GM19395 (cell line): ENCODE data around the gene FAM181A.

Experiments
- ATAC-seq: cut with Tn5 transposase; IDR thresholded peaks from one replicate; pipeline ENCODE4 v1.9.1; 2021; ENCODE audit warnings: mild to moderate bottlenecking, moderate library complexity; ENCODE audit not compliant: unreplicated experiment

Gene FAM181A

DNA sequence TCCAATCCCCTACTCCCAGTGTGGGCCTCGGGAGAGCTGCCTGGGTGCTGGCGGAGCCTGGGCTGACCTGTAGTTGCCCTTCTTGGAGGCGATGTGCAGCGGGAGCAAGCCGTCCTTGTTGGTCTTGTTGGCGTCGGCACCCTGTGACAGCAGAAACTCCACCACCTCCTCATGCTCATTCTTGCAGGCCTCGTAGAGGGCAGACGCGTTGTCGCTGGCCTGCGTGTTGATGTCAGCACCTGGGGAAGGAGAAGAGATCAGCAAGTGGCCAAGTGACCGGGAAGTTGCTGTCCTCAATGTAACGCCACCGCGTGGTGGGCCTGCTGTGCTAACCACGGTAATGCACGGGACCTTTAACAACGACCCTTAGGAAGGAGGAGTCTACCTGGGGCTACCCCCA is 20.1 kb downstream of the FAM181A start:
- ATAC-seq: no peak

DNA sequence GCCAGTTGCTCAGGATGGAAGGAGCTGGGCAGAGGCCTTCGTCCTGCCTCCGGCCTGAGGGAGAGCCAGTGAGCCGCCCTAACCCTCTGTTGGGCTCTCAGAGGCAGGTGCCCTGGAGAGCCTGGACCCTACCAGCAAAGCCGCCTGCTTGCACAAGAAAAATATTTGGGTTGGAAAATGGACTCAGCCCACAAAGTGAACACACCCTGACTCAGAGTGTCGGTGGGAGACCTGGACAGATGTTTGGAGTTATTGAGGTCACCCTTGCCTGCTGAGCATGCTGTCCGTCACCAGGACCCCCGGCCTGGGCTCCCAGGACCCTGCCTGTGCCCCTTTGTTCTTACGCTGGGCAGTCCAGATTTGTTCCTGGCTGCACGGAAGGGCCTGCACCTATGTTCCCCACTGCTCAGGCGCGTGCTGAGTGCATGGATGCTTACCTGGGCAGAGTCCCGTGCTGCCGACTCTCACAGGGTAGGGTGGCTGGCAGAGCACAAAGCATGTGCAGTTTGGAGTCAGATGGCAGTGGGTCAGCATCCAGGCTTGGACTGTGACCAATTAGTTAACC is 22.4 kb downstream of the FAM181A start:
- ATAC-seq: no peak

DNA sequence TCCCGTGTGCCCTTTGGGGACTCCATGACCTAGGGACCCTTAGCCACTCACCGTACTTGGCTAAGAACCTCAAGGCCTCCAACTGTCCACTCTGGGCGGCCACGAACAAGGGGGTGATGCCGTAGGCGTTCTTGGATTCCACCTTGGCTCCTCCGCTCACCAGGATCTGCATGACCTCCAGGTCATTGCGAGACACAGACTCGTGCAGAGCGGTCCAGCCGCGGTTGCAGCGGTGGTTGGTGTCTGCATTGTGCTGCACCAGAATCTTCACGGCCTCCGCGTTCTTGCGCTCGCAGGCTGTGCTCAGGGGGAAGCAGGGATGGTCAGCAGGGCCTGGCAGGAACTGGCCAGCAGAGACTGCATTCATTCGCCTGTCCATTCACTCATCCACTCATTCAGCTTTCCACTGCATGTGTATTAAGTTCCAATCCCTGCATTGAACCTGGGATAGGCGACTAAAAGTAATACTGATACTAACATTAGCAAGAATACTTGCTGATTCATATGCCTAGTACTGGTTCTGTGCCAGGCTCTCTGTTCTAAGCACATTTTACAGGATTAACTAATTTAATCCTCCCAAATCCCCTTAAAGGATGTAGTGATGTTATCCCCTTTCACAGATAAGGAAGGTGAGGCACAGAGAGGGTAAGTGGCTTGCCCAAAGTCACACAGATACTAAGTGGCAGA is 23.9 kb downstream of the FAM181A start:
- ATAC-seq: no peak

DNA sequence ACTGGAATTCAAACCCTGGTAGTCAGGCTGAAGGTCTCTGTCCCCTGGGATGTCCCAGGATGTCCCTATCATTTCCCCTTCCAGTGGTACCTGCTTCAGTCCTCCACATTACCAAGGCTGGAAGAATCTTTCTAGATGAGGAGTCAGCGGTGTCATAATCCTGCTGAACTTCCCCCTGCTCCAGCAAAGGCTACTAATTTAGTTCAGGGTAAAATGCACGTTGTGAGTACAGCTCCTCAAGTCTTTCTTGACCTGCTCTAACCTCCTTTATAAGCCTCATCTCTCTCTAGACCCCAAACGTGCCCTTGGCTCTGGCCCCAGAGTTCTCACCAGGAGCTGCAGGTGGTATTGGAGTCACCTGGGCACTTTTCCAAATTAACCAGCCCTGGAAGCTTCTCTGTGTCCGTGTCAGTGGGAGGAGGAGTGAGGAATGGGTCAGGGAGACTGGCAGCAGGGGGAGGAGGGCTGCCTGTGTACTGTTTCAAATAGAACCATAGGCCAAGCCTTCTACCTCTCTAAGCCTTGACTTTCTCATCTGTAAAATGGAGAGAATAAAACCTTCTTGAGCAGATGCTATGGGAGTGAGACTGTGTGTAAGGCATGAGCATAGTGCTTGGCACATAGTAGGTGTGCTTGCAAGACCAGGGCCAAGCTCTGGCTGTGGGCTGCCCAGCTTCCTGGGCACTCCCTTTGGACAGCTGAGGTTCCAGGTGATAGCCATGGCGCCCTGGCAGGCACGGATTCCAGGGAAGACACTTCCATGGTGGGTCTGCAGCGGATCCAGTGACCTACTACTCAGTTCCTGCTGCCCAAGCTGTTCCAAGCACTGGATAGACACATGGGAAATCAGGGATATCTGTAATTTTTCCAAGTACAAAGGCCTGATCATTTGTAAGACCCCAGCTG is 24.7 kb downstream of the FAM181A start:
- ATAC-seq: no peak

DNA sequence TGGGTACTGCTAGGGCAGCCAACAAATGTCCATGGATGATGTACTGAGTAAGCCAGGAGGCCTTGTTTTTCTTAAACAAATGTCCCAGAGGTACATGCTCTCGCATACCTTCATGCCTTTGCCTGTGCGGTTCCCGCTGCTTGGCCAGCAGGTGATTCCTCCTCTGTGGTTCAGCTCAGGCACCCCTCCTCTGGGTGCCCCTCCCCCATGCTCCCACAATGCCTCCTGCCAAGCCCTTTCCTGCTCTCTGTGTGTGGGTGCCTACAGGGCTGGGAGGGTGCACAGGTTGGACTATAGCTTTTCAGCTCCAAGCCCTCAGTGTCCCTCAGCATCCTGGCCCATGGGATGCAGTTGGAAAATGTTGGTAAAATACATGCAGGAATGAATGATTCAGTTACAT is 25.7 kb downstream of the FAM181A start:
- no peak for ATAC-seq

DNA sequence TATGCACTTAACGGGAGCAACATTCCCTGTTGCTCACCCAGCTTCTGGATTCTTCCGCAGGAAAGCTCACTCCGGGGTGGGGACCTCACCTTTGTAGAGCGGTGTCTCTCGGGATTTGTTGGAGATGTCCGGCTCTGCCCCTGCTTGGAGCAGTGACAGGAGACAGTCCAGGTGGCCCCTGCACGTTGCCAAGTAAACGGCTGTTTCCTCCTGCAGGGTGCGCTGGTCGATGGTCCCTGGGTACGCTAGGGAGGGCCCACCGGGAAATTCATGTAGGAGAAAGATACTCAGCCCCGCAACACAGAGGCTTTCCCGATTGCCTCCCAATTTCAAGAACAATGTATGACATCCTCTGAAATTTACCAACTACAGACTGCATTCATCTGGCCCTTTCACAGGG is 26.1 kb downstream of the FAM181A start:
- no peak for ATAC-seq

DNA sequence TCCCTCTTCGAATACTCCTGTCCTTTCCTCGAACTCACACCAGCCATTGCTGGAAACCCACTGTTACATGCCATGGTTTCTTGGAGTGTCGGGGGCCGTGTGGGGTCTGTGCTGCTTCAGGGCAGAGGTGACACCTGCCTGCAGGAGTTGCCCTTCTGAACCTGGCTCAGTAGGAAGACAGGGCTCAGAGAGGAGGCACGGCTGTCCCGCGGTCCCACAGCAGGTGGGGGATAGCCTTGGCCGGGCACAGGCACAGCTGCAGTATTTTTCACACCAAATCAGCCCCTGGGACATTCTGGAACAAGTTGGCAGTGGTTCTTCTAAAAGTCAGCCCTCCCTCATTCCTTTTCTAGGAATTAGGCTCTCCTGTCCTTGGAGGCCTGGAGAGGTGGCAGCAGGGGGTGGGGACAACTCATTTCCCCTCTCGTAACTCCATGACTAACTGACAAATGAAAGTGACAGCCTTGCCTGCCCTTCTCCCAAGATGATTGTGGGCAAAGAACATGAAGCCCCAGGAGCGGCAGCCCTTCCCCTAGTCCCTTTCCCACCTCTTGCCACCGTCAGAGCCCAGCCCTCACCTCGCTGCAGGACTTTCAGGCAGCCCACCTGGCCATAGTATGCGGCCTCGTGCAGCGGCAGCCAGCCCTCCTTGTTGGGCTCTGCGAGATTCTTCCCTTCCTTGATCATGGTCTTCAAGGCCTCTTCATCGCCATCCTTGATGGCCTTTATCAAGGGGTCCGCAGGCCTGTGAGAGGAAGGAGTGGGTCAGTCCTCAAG is 26.8 kb downstream of the FAM181A start:
- no peak for ATAC-seq

DNA sequence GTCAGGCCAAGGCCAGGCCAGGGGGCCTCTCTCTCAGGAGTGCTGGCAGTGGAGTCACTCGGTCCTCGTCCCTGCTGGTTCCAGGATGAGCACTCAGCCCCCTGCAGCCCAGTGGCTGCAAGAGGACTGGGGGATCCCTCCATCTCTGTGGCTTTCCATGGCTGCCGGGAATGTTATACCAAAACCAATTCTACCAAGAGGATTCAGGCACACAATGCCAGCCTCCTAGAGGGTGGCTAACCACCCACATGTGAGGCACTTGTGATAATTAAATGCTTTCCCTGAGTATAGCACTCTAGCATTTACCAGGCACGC is 27.3 kb downstream of the FAM181A start:
- no peak for ATAC-seq

DNA sequence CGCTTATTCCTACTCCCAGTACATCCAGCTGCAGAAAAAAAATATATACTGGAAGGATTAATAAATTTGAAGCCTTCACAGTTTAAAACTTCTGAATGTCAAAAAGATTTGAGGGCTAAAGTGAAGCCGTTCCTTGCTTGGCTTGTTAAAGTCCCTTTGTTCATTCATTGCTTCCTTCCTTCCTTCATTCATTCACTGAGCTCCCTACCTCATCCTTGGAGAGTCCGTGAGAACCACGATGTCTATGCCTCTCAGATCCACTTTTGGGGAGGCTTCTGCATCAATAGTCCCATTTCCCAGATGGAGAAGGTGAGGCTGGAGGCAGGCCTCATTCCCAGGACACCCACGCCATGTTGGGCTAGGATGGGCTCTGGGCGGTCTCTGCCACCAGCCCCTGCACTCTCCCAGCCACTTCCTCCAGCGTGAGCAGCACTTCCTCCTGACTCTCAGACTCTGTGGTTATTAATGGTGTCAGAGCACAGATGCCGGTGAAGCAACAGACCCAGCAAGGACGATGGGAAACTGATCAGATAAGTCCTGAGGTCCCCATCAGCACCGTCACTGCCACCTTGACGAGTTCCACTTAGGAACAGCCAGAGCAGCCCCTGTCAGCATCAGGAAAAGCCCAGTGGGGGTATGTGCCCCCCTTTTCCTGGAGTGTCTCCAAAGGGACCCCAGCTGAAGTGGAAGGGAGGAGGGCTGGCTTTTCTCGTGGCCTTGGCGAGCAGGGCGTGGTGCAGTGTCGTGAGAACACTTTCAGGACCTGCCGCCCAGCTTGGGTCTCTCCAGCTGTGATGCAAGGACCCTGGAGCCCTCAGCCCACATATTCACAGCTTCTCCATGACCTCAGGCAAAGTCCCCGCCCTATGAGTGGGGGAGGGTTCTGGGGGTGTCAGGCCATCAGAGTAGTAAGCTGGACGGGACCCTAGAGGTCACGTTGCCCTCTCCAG is 28.0 kb downstream of the FAM181A start:
- peak; percentile 36 for ATAC-seq

DNA sequence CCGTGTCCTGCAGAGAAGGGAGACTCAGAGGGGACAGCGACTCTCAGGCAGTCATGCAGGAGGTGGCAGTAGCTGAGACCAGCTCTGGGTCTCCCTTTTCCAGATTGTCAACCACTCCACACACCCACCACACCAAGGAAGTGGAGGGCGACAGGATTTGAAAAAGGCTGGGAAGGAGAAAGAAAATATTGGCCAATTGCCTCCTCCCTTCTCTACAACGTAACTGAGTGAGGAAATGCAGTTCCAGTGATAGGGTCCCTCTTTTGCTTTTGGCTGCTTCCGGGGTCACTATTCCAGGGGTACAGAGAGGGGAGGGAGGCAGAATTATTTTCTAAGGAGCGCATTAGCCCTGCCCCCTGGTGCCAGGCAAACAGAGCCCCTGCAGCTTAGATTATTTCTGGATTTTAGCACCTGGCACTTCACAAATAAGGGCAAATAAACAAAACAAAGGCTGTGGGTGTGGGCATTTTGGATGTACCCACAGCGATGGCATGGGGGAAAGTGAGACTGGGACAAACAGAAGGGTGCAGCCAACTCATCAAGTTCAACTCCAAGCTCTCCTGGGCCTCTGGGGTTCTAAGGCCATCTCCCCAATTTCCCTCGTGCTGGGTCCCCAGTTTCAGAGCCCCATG is 28.8 kb downstream of the FAM181A start:
- ATAC-seq: no peak

DNA sequence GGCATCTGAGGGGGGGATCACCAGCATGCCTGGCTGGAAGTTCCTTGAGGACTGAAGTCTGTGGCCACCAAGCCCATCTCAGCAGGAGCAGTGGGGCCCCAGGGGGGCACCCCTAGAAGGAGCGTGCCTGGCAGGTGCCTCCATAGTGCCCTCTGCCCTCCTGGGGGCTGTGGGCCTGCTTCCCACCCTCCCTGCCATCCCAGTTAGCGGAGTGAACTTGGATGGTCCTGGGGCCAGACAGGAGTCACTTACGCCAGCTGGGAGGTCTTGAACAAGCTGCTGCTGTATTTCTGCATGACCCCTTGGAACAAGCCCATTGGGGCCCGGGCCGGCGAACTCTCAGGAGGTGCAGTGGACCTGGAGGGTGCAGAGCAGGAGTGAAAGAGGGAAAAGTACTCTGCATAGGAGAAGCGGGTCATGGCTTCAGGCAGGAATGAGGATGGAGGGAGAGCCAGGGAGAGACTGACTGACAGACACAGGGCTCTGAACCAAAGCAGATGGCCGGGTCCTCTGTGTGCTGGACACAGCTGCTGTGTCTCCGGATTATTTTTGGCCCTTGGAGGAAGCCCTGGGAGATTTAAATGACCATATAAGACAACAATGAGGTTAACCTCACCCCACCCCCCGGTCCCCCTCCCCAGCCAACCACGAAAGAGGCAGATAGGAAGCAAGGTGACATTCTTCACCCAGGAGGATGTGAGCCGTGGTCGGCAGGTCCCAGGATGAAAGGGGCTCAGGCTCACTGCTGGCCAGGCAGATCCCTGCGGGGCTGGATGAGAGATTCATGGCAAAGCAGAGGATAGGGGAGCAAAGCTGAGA is 29.6 kb downstream of the FAM181A start:
- no peak for ATAC-seq

DNA sequence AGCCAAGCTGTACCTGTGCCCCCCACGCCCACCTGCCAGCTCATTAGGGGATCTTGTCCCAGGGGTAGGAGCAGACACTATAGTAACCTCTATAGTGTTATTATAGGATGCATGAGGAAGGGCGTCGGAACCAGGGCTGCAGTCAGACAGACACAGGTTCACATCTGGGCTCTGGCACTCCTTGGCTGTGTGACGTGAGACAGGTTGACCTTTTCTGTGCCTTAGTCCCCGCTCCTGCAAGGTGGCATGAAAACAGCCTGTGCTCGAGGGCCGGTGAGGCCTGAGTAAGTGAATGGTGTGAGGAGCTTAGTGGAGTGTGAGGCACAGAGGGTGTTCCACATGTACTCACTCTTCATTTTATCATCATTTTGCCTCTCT is 30.2 kb downstream of the FAM181A start:
- no peak for ATAC-seq

DNA sequence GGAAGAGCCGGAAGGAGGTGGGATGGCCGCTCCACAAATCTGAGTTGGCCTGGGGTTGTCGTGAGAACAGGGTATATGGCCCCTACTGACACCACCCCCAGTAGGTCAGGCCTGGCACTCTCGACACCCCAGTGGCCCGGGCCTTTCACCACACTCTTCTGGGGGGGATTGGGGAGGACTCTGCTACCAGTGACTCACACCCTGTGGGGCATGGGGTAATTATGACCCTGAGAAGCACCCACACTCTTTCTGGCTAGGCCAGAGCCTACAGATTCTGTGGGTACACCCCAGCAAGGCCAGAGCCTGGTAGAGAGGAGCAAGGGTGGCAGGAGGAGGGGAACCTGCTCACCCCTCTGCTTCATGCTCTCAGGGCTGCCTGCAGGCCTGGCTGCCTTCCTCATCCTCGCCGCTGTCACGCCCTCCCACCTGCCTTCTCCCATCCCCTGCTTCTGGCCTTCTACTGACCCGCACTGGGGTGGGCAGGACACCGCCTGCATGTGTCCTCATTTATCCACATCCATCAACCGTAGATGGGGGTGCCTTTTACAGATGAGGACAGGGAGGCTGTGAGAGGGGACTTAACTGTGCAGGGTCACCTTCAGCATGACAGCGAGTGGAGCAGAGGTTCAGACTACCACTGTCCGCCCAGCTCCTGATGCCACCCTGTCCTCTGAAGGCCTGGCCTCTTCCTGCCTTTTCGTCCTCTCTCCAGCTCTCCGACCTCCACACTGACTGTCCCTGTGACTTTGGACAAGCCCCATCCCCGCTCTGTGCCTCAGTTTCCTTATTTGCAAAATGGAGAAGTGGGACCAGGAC is 30.8 kb downstream of the FAM181A start:
- no peak for ATAC-seq

DNA sequence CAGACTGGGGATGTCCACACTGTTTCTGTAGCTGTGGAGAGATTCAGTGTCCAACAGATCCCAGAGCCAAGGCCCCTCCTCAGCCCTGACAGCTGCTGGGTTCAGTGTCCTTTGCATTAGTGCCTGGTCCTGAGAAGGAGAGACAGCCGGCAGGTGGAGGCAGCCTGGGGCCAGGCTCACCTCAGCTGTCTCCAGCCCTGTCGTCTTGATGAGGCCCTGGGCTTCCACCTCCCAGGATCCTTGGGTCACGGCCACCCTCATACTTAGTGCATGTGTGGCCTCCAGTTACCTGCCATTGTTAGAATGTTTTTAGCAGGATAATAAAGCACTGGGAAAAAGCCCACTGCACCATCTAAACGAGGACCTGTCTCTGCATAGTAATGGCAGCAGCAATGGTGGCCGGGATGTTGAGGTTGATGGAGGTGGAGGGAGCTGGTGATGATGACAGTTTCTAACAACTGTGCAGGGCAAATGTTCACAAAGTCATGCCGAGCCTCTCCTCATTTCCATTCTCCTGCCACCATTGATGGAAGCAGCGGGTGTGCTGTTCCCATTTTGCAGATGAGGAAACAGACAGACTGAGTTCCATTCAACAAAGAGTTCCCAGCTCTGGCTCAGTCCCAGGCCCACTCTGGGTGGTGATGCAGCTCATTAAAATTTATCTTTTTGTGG is 31.6 kb downstream of the FAM181A start:
- ATAC-seq: no peak

DNA sequence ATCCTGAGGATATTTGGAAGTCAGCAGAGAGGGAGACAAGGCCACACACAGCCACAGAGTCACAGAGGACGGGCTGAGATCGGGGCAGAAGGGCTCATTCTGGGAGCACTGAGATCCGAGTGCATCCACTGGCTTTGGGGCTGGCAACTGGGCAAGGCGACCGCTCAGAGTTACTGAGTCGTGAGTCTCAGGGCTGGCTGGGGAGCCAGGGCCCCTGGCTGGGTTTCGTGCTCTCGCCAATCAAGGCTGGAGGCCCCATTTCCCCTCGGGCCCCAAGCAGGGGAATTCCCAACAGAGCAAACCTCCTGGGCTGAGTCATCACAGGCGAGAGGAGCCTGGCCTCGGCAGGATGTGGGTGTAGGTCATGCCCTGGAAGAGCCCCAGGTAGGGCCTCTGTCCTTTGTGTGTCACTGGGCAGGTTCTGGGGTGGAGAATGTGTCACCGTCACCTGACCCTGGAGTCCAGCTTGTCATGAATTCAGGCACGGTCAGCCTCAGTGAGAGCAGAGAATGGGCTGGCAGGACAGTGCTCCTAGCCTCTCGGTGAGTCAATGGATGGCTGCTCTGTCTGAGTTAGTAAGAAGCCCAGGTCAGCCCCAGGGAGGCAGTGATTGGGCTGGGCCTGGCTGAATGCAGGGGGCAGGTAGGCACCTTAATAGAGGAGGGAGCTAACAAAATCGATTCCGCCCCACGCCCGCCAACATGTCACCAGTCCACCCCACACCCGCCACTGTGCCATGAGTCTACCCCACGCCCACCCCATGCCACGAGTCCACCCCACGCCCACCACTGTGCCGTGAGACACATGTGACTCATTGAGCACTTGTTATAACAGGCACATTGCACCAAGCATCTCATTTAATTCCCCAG is 32.3 kb downstream of the FAM181A start:
- ATAC-seq: peak; percentile 67

DNA sequence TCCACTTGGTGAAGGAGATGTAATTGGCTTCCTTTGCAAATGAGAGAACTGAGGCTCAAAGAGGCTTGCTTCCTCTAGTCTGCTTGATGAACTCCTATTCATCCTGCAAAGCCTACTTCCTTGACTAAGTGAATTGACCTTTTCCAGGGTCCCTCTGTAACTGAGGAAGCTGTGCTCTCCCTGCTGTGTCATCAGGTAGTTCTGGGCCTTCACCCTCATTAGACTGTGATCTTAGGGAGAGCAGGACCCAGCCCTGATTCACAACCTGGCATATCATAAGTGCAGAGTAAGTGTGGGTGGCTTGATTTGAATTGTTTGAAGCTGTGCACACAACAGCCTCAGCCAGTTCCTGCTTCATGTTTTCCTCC is 32.9 kb downstream of the FAM181A start:
- ATAC-seq: no peak
